Psoas muscle (tissue), 8 donors: ENCODE measurements around the gene EDARADD. TPM values are rescaled to one million over a fixed set of nuclear protein-coding genes. Genes with fewer than 3 reads are reported as not detected.

Experiments
- ATAC-seq, 4 donors: fragments of 200-7000 bp; cut with Tn5 transposase; one replicate each; pipeline ENCODE4 v1.9.1; 2020; ENCODE audit warnings: moderate library complexity in 3 of 4, mild to moderate bottlenecking in 2 of 4
- DNase-seq, 2 donors: peaks; one replicate each; pipeline ENCODE4 v3.0.0-alpha.2; 2020
- H3K27ac ChIP-seq: fragments of 200-600 bp; one replicate; pipeline ENCODE4 v1.8.0; 2022
- H3K27me3 ChIP-seq, 3 donors: fragments of 200-600 bp in 1 of 3; one replicate each; pipeline versions ENCODE4 v1.6.1 to v1.8.0; 2013 to 2022; ENCODE audit warnings: low read length in 2 of 3, mild to moderate bottlenecking in 2 of 3, moderate library complexity in 1 of 3; ENCODE audit not compliant: insufficient read depth in 3 of 3
- H3K36me3 ChIP-seq, 2 donors: fragments of 200-600 bp in 1 of 2; one replicate each; pipeline versions ENCODE4 v1.6.1 to v1.8.0; 2013 to 2022; ENCODE audit warnings: low read depth in 1 of 2, mild to moderate bottlenecking in 1 of 2, moderate library complexity in 1 of 2; ENCODE audit not compliant: insufficient read depth in 1 of 2
- H3K4me1 ChIP-seq: fragments of 200-600 bp; one replicate; pipeline ENCODE4 v1.8.0; 2022
- H3K4me3 ChIP-seq: fragments of 200-600 bp; one replicate; pipeline ENCODE4 v1.8.0; 2022; ENCODE audit warnings: mild to moderate bottlenecking
- H3K9me3 ChIP-seq: fragments of 200-600 bp; one replicate; pipeline ENCODE4 v1.8.0; 2022
- CTCF ChIP-seq: fragments of 200-600 bp; IDR thresholded peaks from one replicate; pipeline ENCODE4 v1.8.0; 2022; ENCODE audit warnings: antibody characterized with exemption
- WGBS, 3 donors: extraction: QIAGEN DNeasy Blood & Tissue Kit; methylation state at CpG; one replicate each; pipeline versions ENCODE4 v1.1.6 to v1.1.7; 2013; 5-methylcytosine and 5-hydroxymethylcytosine counted together
- intact Hi-C, 2 donors: fragments of 100-400 bp; cut with DNase I; formaldehyde crosslinking; loops; one replicate each; pipeline versions ENCODE4 v1.11.0 to v1.14.2; 2022
- polyA plus RNA-seq, 3 donors: library from polyadenylated mRNA; stranded (reverse); fragments of 200-250 nt; gene quantifications; one replicate each; pipeline ENCODE4 v1.2.3, GENCODE V29; 2013
- total RNA-seq, 4 donors: library from RNA; stranded (reverse); fragmentation: NEBNext Ultra II Directional in 2 of 4; extraction: Animal tissue kit (Norgen Biotek cat#: 25700) in 2 of 4; gene quantifications; one replicate each; pipeline versions ENCODE4 v1.2.1 to v1.2.4, GENCODE V29; 2021 to 2023
- donor health status: healthy with polysubstance abuse.
- donor health status: DM: no; HTN: no; CAD: no; lungs with moderate emphysema.
- donor health status: Bipolar disorder and iron deficiency.
- donor health status: healthy.
- donor health status: DM: yes; HTN: yes; CAD: no.
- donor health status: DM: no; HTN: no; CAD: no.
- donor health status: DM: no; HTN: no; CAD: no.
- donor health status: DM: yes; HTN: yes; CAD: no.

Gene EDARADD
- total and polyA plus RNA-seq, 7 donors = 0.05 to 0.25 TPM; not detected in 5

GRCh38 chr1:236518322-236518721 lies 124.2 kb downstream of the EDARADD start:
- 74 to 84% (median 83%) methylated on average over 5 of the region's 5 CpGs for WGBS, 3 donors
- Histone ChIP-seq H3K27me3 (no peaks in the 10 kb centered on the region), H3K36me3 (no peaks in the 10 kb centered on the region), H3K27ac (no peak overlapping the region), H3K4me1 (no peaks in the 10 kb centered on the region), H3K4me3 (no peak overlapping the region), H3K9me3 (no peaks in the 10 kb centered on the region)
- no peak for ATAC-seq
- no peak for TF ChIP-seq CTCF
- no peak for DNase-seq
- intact Hi-C loops = no loop called here

DNA sequence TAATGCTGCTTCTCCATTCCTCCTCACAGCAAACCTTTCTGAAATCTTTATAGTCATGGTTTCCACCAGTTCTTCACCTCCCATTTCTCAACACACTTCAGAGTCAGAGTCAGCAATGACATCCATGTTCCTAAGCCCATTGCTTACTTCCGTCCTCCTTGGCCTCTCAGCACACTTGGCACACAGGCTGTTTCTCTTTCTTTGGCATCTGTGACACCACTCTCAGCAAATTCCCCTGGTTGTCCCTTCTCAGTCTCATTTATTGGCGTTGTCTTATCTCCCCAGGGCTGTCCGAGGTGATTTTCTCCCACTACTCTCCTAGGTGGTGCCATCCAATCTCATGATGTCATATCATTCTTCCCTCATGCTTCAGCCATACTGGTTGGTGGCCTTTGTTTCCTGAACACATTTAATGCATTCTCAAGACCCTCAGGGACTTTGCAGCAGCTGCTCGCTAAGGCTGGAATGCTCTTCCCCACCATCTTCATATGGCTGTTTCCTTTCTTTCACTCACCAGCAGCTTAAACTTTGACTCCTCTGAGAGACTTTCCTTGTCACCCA lies 126.4 kb downstream of the EDARADD start:
- intact Hi-C loops = loop anchor here in 1 of 2 donors (5.0 to 10.0 kb wide), 2 partner anchors 238 to 416 kb away; partner anchors contain the start of gene ERO1B
- Histone ChIP-seq H3K4me1 (peaks cover 6% of the 10 kb centered on the region), H3K27ac (no peak overlapping the region), H3K4me3 (no peak overlapping the region), H3K9me3 (no peaks in the 10 kb centered on the region), H3K27me3 (no peaks in the 10 kb centered on the region), H3K36me3 (no peaks in the 10 kb centered on the region)
- WGBS, 3 donors = 25 to 41% (median 36%) methylated on average over 4 of the region's 4 CpGs
- no peak for DNase-seq
- no peak for ATAC-seq
- TF ChIP-seq CTCF = no peak

- peak overlapping the region; percentile 82 for H3K27ac ChIP-seq
- H3K9me3 ChIP-seq = no peaks in the 10 kb centered on the region
- DNase-seq (peak; percentile 27 to 66), ATAC-seq (peak; percentile 42 to 61 (median 48))
- intact Hi-C loops = loop anchor here in 1 of 2 donors (5.0 to 10.0 kb wide), 2 partner anchors 241 to 418 kb away; partner anchors contain the start of gene ERO1B
- peaks cover 3 to 24% of the 10 kb centered on the region in 2 donors for H3K36me3 ChIP-seq
- no peak for TF ChIP-seq CTCF
- WGBS, 3 donors = 23 to 35% (median 34%) methylated on average over 26 of the region's 26 CpGs
- peak overlapping the region; percentile 85 for H3K4me3 ChIP-seq
- H3K4me1 ChIP-seq = peaks cover 6% of the 10 kb centered on the region
- no peaks in the 10 kb centered on the region for H3K27me3 ChIP-seq
Measured at GRCh38 chr1:236522937-236523703, 129.0 kb downstream of the EDARADD start.

DNA sequence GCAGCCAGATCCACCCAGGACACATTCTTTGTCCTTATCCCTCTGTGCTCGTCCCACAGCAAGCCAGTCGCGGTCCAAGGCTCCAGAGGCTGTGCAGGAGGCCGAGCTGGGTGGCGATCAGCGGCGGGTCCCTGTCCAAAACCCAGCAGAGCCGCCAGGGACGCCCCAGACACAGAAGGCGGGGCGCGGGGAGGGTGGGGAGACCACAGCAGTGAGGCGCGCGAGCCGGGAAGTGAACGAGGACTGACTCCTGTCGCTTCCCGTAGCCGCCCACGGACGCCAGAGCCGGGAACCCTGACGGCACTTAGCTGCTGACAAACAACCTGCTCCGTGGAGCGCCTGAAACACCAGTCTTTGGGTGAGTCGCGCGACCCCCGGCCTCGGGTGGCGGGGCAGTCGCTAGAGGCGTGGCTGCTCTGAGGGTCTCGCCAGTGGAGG lies 129.6 kb downstream of the EDARADD start, which contains the start of gene LGALS8:
TSS of gene LGALS8 (plus strand) at position 279 of the 438 bp plus-strand sequence. CDS start 2,089 bp downstream, outside the sequence.
- DNase-seq (peak; percentile 92 to 93), ATAC-seq (peak; percentile 90 to 93 (median 92))
- TF ChIP-seq CTCF = no peak
- Histone ChIP-seq H3K36me3 (peaks cover 3 to 30% of the 10 kb centered on the region in 2 donors), H3K9me3 (no peaks in the 10 kb centered on the region), H3K27ac (peak within 1 kb of the TSS; percentile 82), H3K4me3 (peak within 1 kb of the TSS; percentile 85), H3K27me3 (no peaks in the 10 kb centered on the region), H3K4me1 (peaks cover 6% of the 10 kb centered on the region)
- intact Hi-C loops = loop anchor here in 1 of 2 donors (5.0 to 10.0 kb wide), 2 partner anchors 241 to 419 kb away; partner anchors contain the start of gene ERO1B
- WGBS, 3 donors = 1 to 2% (median 1%) methylated on average over 33 to 35 of the region's 35 CpGs
